ENCODE data around the gene CACNA2D3. TPM values are rescaled to one million over a fixed set of nuclear protein-coding genes. Genes with fewer than 3 reads are reported as not detected.

CACNA2D3 gene
- total RNA-seq, 2 donors from 2014 or later: 0.97 TPM; not detected in 1

- H3K27me3 Mint-ChIP-seq (ENCODE audit: insufficient read depth): no peaks in the 10 kb centered on the region
- peaks cover 10% of the 10 kb centered on the region for H3K4me1 Mint-ChIP-seq
- no peak overlapping the region for H3K27ac Mint-ChIP-seq
- TF ChIP-seq CTCF (conservative IDR thresholded peaks at IDR 0.05): no peak
- no peaks in the 10 kb centered on the region for H3K9me3 Mint-ChIP-seq
- no peak overlapping the region for H3K9ac ChIP-seq (ENCODE audit: extremely low read depth, low read length, poor library complexity, severe bottlenecking)
- no peak overlapping the region for H3K4me3 Mint-ChIP-seq
- no peak overlapping the region for H3K27ac ChIP-seq (ENCODE audit: low read depth, low read length)
- WGBS, 2 experiments (ENCODE audit: insufficient coverage in 1 of 2, insufficient read length in 1 of 2): 86 to 91% methylated on average over 3 of the region's 3 CpGs
- no peaks in the 10 kb centered on the region for H3K36me3 ChIP-seq (ENCODE audit: control insufficient read depth, insufficient read depth, low read length)
- H3K27me3 ChIP-seq (ENCODE audit: control insufficient read depth, insufficient read depth, low read length, poor library complexity, severe bottlenecking): no peaks in the 10 kb centered on the region
- H3K36me3 Mint-ChIP-seq (ENCODE audit: low read depth): no peaks in the 10 kb centered on the region
- H3K4me1 ChIP-seq (ENCODE audit: control insufficient read depth, insufficient read depth, low read length): no peaks in the 10 kb centered on the region
- no peak overlapping the region for H3K4me3 ChIP-seq (ENCODE audit: low read length)
- no peak for DNase-seq
- no peaks in the 10 kb centered on the region for H3K9me3 ChIP-seq (ENCODE audit: control insufficient read depth, low read length)
These were observed 100.7 kb downstream of the CACNA2D3 start for GRCh38 chr3:54223063-54223462.

- H3K27ac Mint-ChIP-seq: peak overlapping the region; percentile 37
- no peaks in the 10 kb centered on the region for H3K27me3 ChIP-seq (ENCODE audit: control insufficient read depth, insufficient read depth, low read length, poor library complexity, severe bottlenecking)
- WGBS, 2 experiments (ENCODE audit: insufficient coverage in 1 of 2, insufficient read length in 1 of 2): 70 to 84% methylated on average over 5 to 8 of the region's 8 CpGs
These were observed 103.6 kb downstream of the CACNA2D3 start for GRCh38 chr3:54225841-54226528.

GRCh38 chr3:54228806-54229205, 106.5 kb downstream of the CACNA2D3 start:
- Mint-ChIP-seq H3K4me3 (no peak overlapping the region), H3K36me3 (ENCODE audit: low read depth) (no peaks in the 10 kb centered on the region), H3K9me3 (no peaks in the 10 kb centered on the region), H3K27ac (no peak overlapping the region), H3K27me3 (ENCODE audit: insufficient read depth) (no peaks in the 10 kb centered on the region), H3K4me1 (peaks cover 20% of the 10 kb centered on the region)
- no peaks in the 10 kb centered on the region for H3K27me3 ChIP-seq (ENCODE audit: control insufficient read depth, insufficient read depth, low read length, poor library complexity, severe bottlenecking)
- no peak overlapping the region for H3K27ac ChIP-seq (ENCODE audit: low read depth, low read length)
- no peak overlapping the region for H3K9ac ChIP-seq (ENCODE audit: extremely low read depth, low read length, poor library complexity, severe bottlenecking)
- no peak overlapping the region for H3K4me3 ChIP-seq (ENCODE audit: low read length)
- H3K36me3 ChIP-seq (ENCODE audit: control insufficient read depth, insufficient read depth, low read length): no peaks in the 10 kb centered on the region
- H3K4me1 ChIP-seq (ENCODE audit: control insufficient read depth, insufficient read depth, low read length): no peaks in the 10 kb centered on the region
- no peak for TF ChIP-seq CTCF (conservative IDR thresholded peaks at IDR 0.05)
- no peak for DNase-seq
- no peaks in the 10 kb centered on the region for H3K9me3 ChIP-seq (ENCODE audit: control insufficient read depth, low read length)
- WGBS, 2 experiments (ENCODE audit: insufficient coverage in 1 of 2, insufficient read length in 1 of 2): 77 to 88% methylated on average over 2 to 5 of the region's 5 CpGs

More at GRCh38 chr3:54225841-54226528, 103.6 kb downstream of the CACNA2D3 start:
- DNase-seq: no peak
- Histone ChIP-seq H3K9ac (ENCODE audit: extremely low read depth, low read length, poor library complexity, severe bottlenecking) (no peak overlapping the region), H3K4me1 (ENCODE audit: control insufficient read depth, insufficient read depth, low read length) (no peaks in the 10 kb centered on the region), H3K9me3 (ENCODE audit: control insufficient read depth, low read length) (no peaks in the 10 kb centered on the region), H3K4me3 (ENCODE audit: low read length) (no peak overlapping the region), H3K36me3 (ENCODE audit: control insufficient read depth, insufficient read depth, low read length) (no peaks in the 10 kb centered on the region), H3K27ac (ENCODE audit: low read depth, low read length) (no peak overlapping the region)
- no peaks in the 10 kb centered on the region for H3K36me3 Mint-ChIP-seq (ENCODE audit: low read depth)
- no peaks in the 10 kb centered on the region for H3K9me3 Mint-ChIP-seq
- no peak for TF ChIP-seq CTCF (conservative IDR thresholded peaks at IDR 0.05)
- no peaks in the 10 kb centered on the region for H3K27me3 Mint-ChIP-seq (ENCODE audit: insufficient read depth)
- peaks cover 20% of the 10 kb centered on the region for H3K4me1 Mint-ChIP-seq
- no peak overlapping the region for H3K4me3 Mint-ChIP-seq

Measured in endodermal cell (in vitro differentiated cells).